ENCODE measurements around the gene SNRPA. TPM values are rescaled to one million over a fixed set of nuclear protein-coding genes. Genes with fewer than 3 reads are reported as not detected.

Gene SNRPA
- total RNA-seq, 1 donor, result 20.6 TPM

- Histone ChIP-seq H3K4me2 (ENCODE audit: insufficient read depth, low read length) (no peak overlapping the region), H3K27ac (ENCODE audit: low read depth, low read length) (no peak overlapping the region), H4K20me1 (ENCODE audit: insufficient read depth, low read length) (no peaks in the 10 kb centered on the region), H3K27me3 (ENCODE audit: insufficient read depth, low read length) (no peaks in the 10 kb centered on the region), H3K4me3 (ENCODE audit: insufficient read depth, low read length) (no peak overlapping the region), H3K4me1 (ENCODE audit: insufficient read depth, low read length) (peaks cover 12% of the 10 kb centered on the region), H3K36me3 (ENCODE audit: insufficient read depth, low read length) (peaks cover 17% of the 10 kb centered on the region), H3K79me2 (ENCODE audit: insufficient read depth, low read length) (no peaks in the 10 kb centered on the region), H3K9me3 (ENCODE audit: low read depth, low read length) (no peaks in the 10 kb centered on the region), H2AFZ (ENCODE audit: low read length) (no peak overlapping the region)
- no peak for TF ChIP-seq CTCF (IDR thresholded peaks at IDR 0.05; ENCODE audit: extremely low read depth, low read depth, low read length)
- no peak for DNase-seq (ENCODE audit: insufficient read length, low spot score, missing footprints)
These were observed 9.2 kb upstream of the SNRPA start for GRCh38 chr19:40741527-40742390.

DNA sequence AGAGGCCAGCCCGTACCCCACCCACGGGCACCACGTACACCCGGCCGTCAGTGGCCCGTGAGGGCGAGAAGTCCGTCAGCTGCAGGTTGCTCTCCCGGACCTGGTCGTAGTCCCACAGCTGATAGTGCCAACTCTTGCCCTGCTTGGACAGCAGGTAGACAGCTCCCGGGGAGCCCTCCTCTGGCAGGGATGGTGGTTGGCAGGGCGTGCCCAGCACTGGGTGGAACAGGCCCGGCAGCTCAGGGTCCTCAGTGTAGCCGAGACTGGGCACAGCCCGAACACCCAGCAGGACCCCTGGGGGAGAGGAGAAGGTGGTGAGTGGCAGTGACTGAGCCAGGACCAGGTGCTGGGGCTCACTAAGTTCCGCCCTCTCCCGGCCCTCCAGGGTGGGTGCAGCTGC is 8.5 kb upstream of the SNRPA start:
- no peak overlapping the region for H2AFZ ChIP-seq (ENCODE audit: low read length)
- H3K4me1 ChIP-seq (ENCODE audit: insufficient read depth, low read length), result peaks cover 12% of the 10 kb centered on the region
- no peak for DNase-seq (ENCODE audit: insufficient read length, low spot score, missing footprints)
- H3K27me3 ChIP-seq (ENCODE audit: insufficient read depth, low read length), result no peaks in the 10 kb centered on the region
- no peaks in the 10 kb centered on the region for H3K79me2 ChIP-seq (ENCODE audit: insufficient read depth, low read length)
- no peak overlapping the region for H3K4me2 ChIP-seq (ENCODE audit: insufficient read depth, low read length)
- TF ChIP-seq CTCF (IDR thresholded peaks at IDR 0.05; ENCODE audit: extremely low read depth, low read depth, low read length), result no peak
- no peaks in the 10 kb centered on the region for H3K9me3 ChIP-seq (ENCODE audit: low read depth, low read length)
- no peak overlapping the region for H3K27ac ChIP-seq (ENCODE audit: low read depth, low read length)
- no peak overlapping the region for H3K4me3 ChIP-seq (ENCODE audit: insufficient read depth, low read length)
- peaks cover 10% of the 10 kb centered on the region for H3K36me3 ChIP-seq (ENCODE audit: insufficient read depth, low read length)
- H4K20me1 ChIP-seq (ENCODE audit: insufficient read depth, low read length), result no peaks in the 10 kb centered on the region

- no peak overlapping the region for H3K4me3 ChIP-seq (ENCODE audit: insufficient read depth, low read length)
- H3K27ac ChIP-seq (ENCODE audit: low read depth, low read length), result no peak overlapping the region
- H4K20me1 ChIP-seq (ENCODE audit: insufficient read depth, low read length), result no peaks in the 10 kb centered on the region
- no peaks in the 10 kb centered on the region for H3K79me2 ChIP-seq (ENCODE audit: insufficient read depth, low read length)
- no peak overlapping the region for H3K4me2 ChIP-seq (ENCODE audit: insufficient read depth, low read length)
- H3K36me3 ChIP-seq (ENCODE audit: insufficient read depth, low read length), result peaks cover 8% of the 10 kb centered on the region
- peaks cover 12% of the 10 kb centered on the region for H3K4me1 ChIP-seq (ENCODE audit: insufficient read depth, low read length)
- no peaks in the 10 kb centered on the region for H3K27me3 ChIP-seq (ENCODE audit: insufficient read depth, low read length)
- no peaks in the 10 kb centered on the region for H3K9me3 ChIP-seq (ENCODE audit: low read depth, low read length)
- no peak for DNase-seq (ENCODE audit: insufficient read length, low spot score, missing footprints)
- TF ChIP-seq CTCF (IDR thresholded peaks at IDR 0.05; ENCODE audit: extremely low read depth, low read depth, low read length), result no peak
- H2AFZ ChIP-seq (ENCODE audit: low read length), result no peak overlapping the region
These were observed 8.1 kb upstream of the SNRPA start for GRCh38 chr19:40742886-40743285.

DNA sequence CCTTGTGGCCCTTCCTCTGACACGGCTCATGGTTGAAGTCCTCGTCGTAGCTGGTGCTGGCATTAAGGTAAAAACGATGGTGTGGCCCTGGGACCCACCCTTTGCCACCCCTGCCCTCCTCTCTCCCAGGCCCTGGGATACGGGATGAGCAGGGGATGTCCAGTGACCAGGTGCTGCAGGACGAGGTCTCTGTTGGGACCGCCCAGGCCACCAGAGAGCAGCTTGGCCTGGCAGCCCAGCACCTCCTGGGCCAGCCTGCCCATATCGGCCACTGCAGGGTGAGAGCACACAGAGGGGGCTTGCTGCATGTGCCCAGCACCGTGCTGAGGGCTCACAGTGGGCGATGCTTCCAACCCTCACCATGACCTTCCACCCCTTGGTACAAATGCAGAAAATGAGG is 7.1 kb upstream of the SNRPA start:
- no peak overlapping the region for H3K4me2 ChIP-seq (ENCODE audit: insufficient read depth, low read length)
- H3K27ac ChIP-seq (ENCODE audit: low read depth, low read length), result no peak overlapping the region
- no peak overlapping the region for H2AFZ ChIP-seq (ENCODE audit: low read length)
- H3K79me2 ChIP-seq (ENCODE audit: insufficient read depth, low read length), result no peaks in the 10 kb centered on the region
- H3K4me3 ChIP-seq (ENCODE audit: insufficient read depth, low read length), result no peak overlapping the region
- peaks cover 12% of the 10 kb centered on the region for H3K4me1 ChIP-seq (ENCODE audit: insufficient read depth, low read length)
- no peaks in the 10 kb centered on the region for H3K27me3 ChIP-seq (ENCODE audit: insufficient read depth, low read length)
- peak; percentile 77 for DNase-seq (ENCODE audit: insufficient read length, low spot score, missing footprints)
- no peaks in the 10 kb centered on the region for H4K20me1 ChIP-seq (ENCODE audit: insufficient read depth, low read length)
- no peak for TF ChIP-seq CTCF (IDR thresholded peaks at IDR 0.05; ENCODE audit: extremely low read depth, low read depth, low read length)
- peaks cover 8% of the 10 kb centered on the region for H3K36me3 ChIP-seq (ENCODE audit: insufficient read depth, low read length)
- no peaks in the 10 kb centered on the region for H3K9me3 ChIP-seq (ENCODE audit: low read depth, low read length)
